NCI-H2107 (cell line): Measurements from ENCODE around the gene IL17RD.

ENCODE experiments used
- DNase-seq: peaks from one replicate; lab custom pipeline; 2025; lab: John Stamatoyannopoulos, UW

Gene IL17RD

DNA sequence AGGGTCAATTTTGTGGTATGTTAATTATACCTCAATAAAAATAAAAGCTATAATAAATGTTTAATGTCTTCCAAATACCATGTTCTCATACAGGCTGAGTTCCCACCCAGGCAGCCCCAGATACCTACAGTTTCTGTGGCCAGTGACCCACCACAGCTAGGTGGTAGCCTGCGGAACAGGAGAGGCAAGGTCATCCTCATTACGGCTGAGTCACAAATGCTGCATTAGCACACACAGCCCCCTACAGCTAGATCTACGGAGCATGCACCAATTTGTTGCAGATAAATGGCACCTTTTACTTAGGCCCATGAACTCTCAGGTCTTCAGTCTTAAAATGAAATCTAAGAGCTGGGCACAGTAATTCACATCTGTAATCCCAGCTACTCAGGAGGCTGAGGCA is 99.6 kb downstream of the IL17RD start:
- no peak for DNase-seq

GRCh38 chr3:57064572-57064971 is 100.6 kb downstream of the IL17RD start:
- no peak for DNase-seq

- no peak for DNase-seq
These were observed 101.2 kb downstream of the IL17RD start for GRCh38 chr3:57064001-57064400.

- no peak for DNase-seq
These were observed 102.1 kb downstream of the IL17RD start for GRCh38 chr3:57063032-57063431.

GRCh38 chr3:57062101-57062631 is 103.0 kb downstream of the IL17RD start:
- no peak for DNase-seq

- DNase-seq = no peak
These were observed 103.6 kb downstream of the IL17RD start for GRCh38 chr3:57061556-57061955.

GRCh38 chr3:57060089-57060821 is 104.9 kb downstream of the IL17RD start, which contains the start of gene SPATA12:
SPATA12 (plus strand) TSS chr3:57060664; CDS start chr3:57073695, 13,031 bp downstream.
- DNase-seq = no peak

DNA sequence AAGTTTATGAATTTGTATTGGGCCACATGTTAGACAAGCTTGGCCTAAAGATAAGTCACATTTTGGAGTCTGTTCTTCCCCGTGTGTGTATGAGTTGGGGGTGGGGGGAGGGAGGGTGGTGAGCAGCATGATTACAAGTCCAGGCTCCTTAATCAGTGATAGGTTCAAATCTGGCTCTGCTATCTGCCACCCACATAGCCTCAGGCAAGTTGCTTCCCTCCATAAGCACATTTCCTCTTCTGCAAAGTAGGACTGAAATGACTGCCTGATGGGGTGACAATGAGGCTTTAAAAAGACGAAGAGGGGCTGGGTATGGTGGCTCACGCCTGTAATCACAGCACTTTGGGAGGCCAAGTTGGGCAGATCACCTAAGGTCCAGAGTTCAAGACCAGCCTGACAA is 105.7 kb downstream of the IL17RD start:
- DNase-seq = no peak

DNA sequence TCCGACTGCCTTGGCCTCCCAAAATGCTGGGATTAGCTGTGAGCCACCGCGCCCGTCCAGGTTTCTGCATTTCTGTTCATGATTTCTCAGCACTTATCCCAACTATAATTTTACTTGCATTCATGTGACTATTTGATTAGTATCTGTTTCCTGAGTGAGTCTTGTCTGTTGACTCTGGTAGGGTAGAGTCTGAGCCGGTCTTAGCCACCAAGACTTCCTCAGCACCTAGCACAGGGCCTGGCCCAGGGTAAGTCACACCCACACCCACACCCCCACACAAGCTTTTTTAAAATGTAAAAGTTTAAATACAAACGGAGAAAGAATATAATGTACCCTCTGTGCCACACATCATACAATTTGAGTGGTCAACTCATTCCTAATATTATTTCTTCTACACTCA is 107.8 kb downstream of the IL17RD start:
- no peak for DNase-seq

DNA sequence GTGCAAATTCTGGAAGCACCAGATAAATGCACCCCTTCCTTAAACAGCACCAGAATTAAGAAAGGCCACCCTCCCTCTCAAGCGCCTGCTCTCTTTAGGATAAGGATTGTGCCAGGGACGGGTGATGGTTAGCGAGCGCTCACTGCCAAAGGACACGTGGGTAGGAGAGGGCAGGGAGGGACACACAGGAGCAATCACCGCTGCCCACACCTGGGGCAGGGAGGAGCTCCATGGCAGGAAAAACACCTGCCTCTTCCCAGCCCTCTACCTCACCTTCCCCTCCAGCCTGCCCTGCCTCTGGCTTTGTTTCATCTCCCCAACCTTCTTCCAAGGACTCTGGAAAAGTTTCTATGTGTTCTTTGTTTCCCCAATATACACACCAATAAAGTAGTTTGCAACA is 112.0 kb downstream of the IL17RD start:
- no peak for DNase-seq

DNA sequence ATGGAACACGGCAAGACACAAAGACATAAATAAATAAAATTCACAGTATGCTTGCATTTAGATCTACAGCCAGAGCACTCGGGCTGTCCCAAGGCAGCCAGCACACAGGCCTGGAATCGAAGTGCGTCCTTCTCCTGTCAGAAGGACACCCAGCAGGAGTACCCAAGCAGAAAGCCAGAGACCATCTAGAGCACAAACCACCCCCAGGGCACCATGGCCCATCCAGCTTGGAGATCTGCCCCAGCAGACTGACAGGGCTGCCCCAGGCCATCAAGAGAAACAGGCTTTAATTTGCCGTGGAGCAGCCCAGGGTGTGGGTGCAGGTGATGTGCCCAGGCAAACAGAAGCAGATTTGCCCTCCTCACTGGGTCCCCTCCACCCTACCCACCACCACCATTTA is 112.5 kb downstream of the IL17RD start:
- no peak for DNase-seq

DNA sequence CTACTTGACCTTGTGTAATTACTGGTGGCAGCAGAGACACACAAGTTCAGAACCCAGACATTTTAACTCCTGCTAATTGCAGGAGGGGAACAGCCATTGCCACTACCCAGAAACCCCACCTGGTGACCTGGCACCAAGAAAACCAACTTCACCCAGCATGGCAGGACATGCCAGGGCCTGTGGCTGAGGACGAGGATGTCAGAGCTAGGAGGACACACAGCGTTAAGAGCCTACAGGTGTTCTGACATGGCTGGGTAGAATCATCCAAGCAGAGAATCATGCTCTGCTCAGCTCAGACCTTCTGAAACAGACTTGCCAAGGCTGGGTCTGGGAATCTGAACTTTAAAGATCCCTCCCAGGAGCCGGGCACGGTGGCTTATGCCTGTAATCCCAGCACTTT is 116.4 kb downstream of the IL17RD start:
- no peak for DNase-seq

GRCh38 chr3:57048052-57048671 is 117.0 kb downstream of the IL17RD start:
- DNase-seq = no peak

GRCh38 chr3:57046101-57046765 is 118.9 kb downstream of the IL17RD start:
- no peak for DNase-seq

GRCh38 chr3:57043518-57043917 is 121.6 kb downstream of the IL17RD start:
- DNase-seq = no peak

DNA sequence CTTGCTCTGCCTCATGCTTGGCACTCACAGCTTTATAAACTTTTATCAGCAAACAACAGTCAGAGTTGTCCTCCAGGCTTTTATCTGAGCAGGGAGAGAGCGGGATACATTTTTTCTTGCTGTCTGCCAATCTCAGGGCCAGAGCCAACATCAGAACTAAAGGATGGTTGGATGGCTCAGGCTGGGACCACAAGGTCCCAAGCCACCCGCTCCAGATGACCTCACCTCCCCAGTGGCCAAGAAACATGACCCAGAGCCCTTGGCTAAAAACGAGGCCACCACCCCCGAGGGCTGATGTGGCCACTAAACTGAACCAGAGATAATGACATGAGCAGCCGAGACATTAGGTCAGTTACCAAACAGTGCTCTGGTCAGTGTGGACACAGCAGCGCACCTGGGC is 123.5 kb downstream of the IL17RD start:
- no peak for DNase-seq
